Skin of body (tissue), 2 donors: ENCODE data around the gene DLD. TPM values are rescaled to one million over a fixed set of nuclear protein-coding genes. Genes with fewer than 3 reads are reported as not detected.
A peak's percentile ranks its signal among the peaks of the same experiment; 100 is the strongest.
"Not testable (repeated sequence)": the region's sequence is repeated elsewhere in the genome, so short reads cannot be mapped to it uniquely, and the experiment has no call there.

Source experiments
- DNase-seq: peaks from one replicate; lab custom pipeline; 2025; lab: John Stamatoyannopoulos, UW
- total RNA-seq: library from RNA; depleted of rRNA; stranded (reverse); fragments of >200 nt; gene quantifications from one replicate; pipeline ENCODE4 v1.2.3, GENCODE V29; 2014

The DLD gene
- 73.5 TPM for total RNA-seq

DNA sequence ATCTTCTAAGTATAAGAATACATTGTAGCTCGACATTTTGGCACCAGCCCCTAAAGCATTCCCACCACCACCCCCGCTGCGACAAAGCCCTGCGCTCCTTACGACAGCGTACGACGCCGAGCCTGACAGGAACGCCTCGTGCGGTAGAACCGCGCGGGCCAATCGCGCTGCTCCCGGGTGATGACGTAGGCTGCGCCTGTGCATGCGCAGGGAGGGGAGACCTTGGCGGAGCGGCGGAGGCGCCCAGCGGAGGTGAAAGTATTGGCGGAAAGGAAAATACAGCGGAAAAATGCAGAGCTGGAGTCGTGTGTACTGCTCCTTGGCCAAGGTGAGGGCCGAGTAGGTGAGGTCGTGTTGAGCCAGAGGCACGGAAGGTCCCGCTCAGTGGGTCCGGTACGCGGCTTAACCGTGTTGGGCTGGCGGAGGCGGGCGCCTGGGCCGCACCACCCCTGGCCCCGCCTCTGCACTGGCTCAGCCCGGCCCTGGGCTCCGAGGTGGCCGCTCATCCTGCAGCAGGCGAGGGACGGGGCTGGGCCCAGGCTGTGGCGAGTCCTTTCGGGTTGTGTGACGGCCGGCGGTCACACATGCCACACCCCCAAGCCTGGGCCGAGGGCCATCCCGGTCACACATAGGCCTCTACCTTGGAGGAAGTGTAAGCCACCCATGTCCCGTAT lies at the start of gene DLD:
TSS of gene DLD (plus strand) at position 222 of the 674 bp plus-strand sequence. CDS start at position 290, 68 bp downstream.
- peak; percentile 93 for DNase-seq

DNA sequence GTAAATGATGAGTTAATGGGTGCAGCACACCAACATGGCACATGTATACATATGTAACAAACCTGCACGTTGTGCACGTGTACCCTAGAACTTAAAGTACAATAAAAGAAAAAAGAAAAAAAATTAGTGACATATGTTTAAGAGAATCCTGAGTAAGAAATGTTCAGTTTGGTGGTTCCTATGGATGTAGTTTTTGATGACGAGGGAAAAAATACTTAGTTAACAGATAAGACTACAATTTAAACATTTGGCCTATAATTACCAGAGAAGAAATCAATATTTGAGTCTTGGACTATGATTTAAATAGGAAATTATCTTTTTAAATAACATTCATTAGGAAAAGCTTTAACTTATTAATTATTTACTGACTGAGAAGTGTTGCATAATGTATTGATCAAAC lies 48.8 kb upstream of the DLD start:
- DNase-seq = no peak

- no peak for DNase-seq
Observed at GRCh38 chr7:107843184-107843583, 47.8 kb upstream of the DLD start.

- DNase-seq = no peak
Observed at GRCh38 chr7:107846324-107846723, 44.7 kb upstream of the DLD start.

DNA sequence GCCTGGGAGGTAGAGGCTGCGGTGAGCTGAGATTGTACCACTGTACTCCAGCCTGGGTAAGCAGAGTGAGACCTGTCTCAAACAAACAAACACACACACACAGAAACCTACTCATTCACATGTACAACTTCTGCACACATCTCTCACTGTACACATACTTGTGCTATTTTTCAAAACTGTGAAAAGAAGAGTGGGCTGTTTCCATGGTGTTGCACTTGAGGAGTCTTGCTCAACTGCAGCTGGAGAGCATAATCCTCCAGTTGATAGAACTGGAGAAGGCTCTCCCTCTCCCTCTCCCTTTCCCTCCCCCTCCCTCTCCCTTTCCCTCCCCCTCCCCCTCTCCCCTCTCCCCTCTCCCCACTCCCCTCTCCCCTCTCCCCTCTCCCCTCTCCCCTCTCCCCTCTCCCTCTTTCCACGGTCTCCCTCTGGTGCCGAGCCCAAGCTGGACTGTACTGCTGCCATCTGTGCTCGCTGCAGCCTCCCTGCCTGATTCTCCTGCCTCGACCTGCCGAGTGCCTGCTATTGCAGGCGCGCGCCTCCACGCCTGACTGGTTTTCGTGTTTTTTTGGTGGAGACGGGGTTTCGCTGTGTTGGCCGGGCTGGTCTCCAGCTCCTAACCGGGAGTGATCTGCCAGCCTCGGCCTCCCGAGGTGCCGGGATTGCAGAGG lies 43.7 kb upstream of the DLD start:
- no peak for DNase-seq

- DNase-seq = not testable (repeated sequence)
Observed at GRCh38 chr7:107847836-107848175, 43.2 kb upstream of the DLD start.

DNA sequence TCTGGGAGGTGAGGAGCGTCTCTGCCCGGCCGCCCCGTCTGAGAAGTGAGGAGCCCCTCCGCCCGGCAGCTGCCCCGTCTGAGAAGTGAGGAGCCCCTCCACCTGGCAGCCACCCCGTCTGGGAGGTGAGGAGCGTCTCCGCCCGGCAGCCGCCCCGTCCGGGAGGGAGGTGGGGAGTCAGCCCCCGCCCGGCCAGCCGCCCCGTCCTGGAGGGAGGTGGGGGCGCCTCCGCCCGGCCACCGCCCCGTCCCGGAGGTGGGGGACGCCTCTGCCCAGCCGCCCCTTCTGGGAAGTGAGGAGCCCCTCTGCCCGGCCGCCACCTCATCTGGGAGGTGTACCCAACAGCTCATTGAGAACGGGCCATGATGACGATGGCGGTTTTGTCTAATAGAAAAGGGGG lies 42.8 kb upstream of the DLD start:
- not testable (repeated sequence) for DNase-seq

DNA sequence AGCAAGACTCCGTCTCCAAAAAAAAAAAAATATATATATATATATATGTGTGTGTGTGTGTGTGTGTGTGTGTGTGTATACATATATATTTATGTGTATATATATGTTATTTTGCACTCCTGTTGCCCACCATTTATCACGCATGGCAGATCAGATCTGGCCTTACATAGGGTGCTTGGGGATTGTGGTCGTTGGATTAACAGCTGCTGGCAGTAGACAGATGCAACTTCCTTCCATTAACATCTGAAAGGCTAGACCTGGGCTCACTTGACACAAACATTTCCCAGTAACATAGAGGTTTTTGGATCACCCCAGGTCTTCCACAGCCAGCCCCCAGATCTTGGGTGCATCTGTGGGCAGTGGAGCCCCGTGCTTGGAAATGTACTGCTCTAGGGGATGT lies 40.8 kb upstream of the DLD start:
- DNase-seq = no peak

DNA sequence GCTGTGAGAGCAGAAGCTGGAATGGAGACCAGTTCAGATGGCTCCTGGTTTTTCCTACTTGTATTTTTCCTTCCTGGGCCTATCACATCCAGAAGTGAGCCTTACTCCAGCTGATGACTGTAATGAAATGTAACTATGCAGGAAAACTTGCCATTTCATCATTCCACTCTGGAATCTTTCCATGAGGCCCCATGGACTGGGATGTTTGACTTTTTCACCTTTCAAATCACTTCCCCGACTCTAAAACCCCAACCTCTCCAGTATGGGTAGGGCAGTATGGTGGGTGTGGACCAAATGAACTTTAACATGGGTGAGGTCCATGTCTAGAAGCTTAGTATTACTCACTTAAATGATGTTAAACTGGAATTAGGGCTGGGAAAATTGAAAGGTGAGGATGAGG lies 40.3 kb upstream of the DLD start:
- no peak for DNase-seq

- DNase-seq = no peak
Observed at GRCh38 chr7:107854454-107854853, 36.5 kb upstream of the DLD start.

DNA sequence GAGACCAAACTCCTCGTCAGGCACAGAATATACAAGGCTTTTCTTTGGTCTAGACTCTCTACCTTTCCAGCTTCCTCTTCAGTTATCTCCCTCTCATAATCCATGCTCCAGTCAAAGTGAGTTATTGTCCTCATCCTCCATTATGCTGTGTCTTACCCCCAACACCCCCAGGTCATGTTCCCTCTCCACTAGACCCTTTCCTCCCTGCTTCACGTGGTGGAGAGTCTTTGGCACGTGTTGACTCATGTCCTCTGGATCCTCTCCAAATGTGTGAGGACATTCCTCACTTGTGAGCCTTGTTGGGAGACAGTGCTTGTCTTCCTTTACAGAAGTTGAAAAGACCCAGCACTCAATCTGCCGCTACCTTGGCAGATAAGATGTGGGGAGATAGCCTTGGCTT lies 36.0 kb upstream of the DLD start:
- no peak for DNase-seq

GRCh38 chr7:107856806-107857540 lies 34.0 kb upstream of the DLD start:
- no peak for DNase-seq

DNA sequence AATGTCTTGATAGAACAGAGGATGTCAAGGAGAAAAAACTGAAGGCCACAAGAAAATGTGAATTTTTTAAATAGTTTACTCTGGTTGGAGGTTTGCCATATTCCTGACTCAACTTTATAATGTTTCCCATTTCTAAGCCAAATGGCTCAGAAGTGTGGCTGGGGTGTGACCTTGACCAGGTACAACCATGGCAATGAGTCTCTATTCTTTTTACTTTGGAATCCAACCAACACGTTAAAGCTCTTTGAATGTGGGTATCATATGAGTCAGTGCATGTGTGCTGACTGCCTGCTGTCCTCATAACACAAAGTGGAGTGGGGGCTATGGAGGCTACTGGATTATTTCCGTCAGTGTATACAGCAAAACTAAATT lies 33.5 kb upstream of the DLD start:
- DNase-seq = no peak

GRCh38 chr7:107858280-107858679 lies 32.7 kb upstream of the DLD start:
- no peak for DNase-seq

- no peak for DNase-seq
Observed at GRCh38 chr7:107860279-107860961, 30.6 kb upstream of the DLD start.

DNA sequence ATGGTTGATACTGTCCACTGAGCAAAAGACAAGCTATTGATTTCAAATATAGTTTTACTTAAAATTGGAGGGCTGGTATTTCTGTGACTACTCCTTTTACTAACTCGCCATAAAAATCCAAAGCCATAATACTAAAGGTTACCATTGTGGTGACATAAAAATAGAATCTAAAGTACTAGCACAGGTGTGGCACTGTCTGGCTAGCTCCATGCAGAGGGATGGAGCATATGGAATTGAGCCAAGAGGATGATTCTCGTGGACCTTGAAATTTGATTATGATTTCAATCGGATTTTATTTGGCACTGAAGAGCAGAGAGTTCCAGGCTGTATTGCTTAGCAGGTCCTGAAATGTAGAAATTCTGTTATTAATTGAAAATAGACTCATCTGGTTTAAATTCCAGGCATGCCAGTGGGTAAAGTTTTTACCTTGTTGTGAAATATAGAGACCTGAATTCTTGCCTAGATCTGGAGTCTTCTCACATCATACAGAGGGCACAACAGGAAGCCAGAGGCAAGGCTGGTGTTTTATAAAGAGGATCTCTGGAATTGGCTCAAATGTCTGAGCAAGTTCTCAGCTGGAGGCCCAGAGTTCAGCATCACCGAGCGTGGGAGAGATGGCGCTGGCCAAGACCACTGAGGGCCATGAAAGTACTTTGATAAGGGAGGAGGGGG lies 29.9 kb upstream of the DLD start:
- no peak for DNase-seq

DNA sequence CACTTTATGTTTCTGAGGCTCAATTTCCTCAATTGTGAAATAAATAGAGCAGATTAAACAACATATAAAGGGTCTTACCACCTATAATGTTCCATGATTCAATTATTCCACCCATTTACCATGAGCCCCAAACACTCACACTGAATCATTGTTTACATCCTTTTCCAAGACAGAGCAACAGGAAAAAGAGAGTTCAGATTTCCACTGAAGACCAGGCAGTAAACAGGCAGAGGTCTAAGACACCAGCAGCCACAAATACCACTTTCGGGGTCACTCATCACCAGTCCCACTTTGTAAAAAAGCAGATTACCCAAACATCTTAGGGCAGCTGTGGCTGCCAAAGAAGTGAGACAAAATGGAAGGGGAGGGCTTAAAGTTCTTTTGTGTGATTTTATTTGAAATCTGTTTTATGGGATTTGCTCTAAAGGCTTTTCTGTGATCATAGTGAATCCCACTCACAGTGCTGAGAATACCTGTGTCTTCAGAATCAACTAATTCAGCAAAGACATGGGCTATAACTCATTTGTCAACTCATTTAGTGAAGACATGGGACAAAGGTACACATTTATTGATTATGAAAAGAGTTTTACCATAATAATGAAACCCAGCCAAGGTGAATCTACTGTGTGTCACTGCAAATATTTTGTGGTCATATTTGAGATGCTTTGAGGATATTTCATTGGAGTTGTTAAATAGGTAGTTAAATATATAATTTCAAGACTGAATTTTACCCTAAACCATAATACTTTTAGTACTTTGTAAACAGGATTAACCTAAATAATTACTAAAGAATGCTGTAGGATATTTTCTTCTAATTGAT lies 24.8 kb upstream of the DLD start:
- DNase-seq = no peak

DNA sequence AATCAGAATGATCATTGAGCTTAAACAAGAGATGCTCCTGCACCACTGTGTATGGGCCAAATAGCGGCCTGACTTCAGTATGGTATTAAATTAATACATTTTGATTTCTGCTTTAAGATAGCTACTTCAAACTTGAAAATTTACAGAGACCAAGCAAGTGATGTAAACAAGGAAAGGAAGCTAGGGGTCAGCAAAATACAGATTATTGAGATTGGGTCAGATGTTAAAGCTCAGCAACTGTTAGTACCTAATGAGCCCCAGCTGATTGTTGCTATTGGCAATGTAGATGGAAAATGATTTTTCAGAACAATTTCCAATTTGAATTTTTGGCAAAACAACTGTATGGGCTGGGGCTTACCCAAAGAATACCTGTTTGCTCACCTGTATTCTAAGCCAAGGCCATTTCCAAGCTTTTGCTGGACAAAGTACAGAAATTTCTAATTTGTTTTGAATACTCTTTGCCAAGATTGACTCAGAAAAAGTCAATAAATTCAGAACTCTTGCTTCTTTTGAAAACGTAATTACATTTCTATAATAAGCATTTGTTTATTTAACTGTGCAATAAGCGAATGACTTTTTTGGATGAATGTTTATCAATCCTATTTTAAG lies 23.0 kb upstream of the DLD start:
- DNase-seq = no peak

DNA sequence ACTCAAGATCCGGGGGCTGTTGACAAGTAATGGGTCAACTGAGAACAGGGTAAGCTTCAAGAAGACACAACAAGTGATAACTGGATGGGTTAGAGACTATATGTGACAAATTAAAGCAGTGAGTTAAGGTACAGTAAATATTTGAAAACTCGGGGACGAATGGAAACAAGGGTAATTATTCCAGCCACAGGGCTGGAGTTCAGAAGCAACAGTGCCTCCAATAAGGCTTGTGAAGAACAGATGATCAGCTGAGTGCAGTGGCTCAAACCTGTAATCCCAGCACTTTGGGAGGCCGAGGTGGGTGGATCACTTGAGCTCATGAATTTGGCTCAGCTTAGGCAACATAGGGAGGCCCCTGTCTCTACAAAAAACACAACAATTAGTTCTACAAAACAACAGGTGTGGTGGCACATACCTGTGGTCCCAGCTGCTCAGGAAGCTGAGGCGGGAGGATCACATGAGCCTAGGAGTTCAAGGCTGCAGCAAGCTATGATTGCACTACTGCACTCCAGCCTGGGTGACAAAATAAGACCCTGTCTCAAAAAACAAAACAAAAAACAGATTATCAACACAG lies 20.5 kb upstream of the DLD start:
- no peak for DNase-seq

DNA sequence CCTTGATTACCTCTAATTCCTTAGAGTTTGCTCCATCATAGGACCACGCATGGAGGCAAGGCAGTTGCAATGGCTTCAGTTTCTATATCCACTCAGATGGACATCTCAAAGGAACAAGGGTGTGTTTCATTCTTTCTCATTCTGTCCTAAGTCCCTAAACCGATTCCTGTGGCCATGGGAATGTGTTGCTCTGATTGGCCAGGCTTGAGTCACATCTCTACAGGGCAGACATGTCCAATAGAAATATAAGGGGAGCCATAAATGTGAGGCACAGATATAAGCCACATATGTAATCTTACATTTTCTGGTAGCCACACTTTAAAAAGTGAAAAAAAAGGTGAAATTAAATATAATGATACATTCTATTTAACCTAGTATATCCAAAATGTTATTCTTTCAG lies 16.9 kb upstream of the DLD start:
- DNase-seq = no peak
